GM11168 (cell line): ENCODE measurements around the gene SPHK2.

Experiments used
- in situ Hi-C: fragments of 300-500 bp; cut with MboI; formaldehyde crosslinking; loops from one replicate; pipeline ENCODE4 v1.12.0; 2022; ENCODE audit warnings: low sequenced_read_pairs; ENCODE audit not compliant: unreplicated experiment

The SPHK2 gene

DNA sequence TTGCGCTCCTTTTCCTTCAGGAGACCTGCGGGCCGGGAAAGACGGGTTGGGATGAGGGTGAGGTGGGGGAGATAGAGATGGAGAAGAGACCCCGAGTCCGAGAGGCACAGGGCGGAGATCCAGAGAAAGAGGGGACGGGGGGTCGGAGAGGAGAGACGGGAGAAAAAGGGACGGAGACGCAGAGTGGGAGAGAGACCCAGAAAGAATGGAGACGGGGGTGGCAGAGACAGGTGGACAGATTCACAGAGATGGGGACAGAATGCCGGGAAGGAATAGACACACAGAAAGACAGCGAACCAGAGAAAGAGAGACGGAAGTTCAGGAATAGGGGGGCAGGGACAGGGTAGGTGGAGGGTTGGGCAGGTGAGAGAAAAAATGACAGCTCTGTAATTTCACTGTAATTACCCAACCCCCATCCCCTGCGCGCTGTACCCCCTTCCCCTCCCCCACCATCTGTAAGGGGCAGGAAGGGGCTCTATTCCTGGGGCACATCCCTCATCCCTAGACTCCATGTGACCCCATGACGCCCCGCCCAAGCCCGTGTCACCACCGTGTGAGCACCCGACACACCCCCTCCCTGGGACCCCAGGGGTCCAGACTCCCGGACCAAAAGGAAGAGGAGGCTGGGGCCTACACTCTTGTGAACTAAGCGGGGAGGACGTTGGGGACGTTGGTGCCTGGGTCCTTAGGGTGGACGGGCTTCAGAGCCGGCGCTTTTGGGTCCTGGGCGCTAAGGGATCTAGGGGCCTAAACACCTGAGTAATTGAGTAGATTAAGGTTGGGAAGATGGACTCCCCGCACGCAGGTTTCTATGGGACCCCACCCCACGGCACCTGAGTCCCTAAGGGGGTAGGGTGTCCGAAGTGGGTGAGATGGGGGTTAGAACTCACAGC lies 16.9 kb downstream of the SPHK2 start:
- in situ Hi-C loops, result no loop called here

DNA sequence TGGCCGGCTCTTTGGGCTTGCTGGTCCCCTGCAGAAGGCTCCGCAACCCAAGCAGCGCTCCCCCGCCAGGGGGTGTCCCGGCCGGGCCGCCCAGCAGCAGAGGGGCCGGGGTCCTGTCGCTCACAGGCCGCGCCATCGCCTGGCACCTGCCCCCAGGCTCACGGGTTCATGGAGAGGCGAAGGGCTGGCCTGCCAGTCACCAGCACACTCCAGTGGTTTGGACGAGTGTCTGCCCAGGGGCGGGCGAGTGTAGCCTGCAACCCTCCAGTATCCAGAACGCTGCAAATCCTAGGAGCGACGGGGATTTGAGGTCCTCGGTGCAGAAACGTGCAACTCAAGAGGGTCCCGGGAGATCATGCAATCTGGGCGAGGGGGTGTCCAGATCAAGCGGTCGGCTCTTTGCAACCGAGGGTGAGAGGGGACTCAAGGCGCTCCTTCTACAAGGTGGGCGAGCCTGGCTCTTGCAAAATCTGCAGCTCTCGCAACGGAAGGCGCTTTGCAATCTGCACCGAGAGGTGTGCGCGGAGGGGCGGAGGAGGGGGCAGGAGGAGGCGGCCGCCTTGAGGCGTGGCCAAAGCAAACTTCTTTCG lies 17.6 kb downstream of the SPHK2 start, which contains the start of gene DBP:
DBP (minus strand) TSS at position 521 of the 590 bp plus-strand sequence; CDS start at position 136, 385 bp downstream.
- in situ Hi-C loops, result no loop called here

DNA sequence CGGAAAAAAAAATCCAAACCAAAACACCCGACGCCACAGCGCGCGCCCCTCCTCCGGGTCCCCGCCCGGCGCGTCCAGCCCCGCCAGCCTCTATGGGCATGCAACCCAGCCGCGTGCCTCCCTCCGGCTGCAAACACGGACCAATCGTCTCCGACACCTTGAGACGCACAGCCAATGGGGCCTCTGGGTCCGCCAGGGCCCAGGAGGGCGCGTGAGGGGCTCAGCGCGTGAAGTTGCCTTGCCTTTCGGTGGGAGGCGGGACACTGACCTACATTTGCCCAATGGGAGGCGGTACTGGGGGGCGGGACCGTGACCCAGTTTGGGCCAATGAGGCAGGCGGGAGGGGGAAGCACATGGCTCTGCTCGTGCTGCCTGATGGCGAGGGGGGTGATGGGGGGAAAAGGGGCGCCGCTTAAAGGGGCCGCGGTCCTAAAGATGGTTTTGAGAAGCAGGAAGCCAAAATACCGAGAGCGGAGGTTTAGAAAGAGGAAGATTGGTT lies 18.2 kb downstream of the SPHK2 start:
- in situ Hi-C loops, result no loop called here

DNA sequence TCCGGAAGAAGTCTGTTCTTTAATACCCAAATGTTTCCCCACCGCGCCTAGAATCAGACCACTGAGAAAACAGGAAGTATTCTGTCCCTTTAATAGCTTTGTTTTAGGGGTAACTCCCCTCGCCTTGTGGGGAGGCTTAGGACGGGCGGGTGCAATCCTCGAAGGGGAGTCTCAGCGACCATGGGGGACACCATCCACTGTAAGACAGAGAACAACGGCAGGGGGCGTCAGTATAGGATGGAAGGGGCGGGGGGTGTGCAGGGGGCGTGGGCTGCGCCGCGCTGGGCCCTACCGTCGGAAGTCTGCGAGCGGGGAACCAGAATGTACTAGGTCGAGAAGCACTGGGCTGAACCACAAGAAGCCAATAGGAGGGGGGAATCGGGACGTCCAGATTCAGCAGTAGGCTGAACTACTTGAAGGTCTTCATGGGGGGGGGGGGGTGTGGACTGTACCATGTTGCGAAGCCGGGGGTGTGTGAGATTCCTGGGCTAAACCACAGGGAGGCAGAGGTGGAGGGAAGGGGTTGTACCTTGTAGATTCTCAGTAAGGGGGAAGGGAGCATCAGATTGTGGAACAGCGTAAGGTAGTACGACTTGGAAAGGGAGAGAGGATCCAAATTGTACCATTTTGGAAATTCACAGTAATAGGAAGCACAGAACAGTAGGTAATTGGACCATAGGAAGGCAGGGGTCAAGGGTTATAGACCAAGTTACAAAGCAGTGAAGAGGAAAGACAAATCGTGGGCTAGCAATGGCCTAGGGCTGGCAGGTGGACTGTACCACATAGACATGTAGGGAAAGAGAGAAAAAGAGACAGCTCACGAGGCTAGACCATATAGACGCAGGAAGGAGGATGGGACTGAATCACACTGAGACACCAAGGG lies 18.9 kb downstream of the SPHK2 start:
- in situ Hi-C loops, result no loop called here

DNA sequence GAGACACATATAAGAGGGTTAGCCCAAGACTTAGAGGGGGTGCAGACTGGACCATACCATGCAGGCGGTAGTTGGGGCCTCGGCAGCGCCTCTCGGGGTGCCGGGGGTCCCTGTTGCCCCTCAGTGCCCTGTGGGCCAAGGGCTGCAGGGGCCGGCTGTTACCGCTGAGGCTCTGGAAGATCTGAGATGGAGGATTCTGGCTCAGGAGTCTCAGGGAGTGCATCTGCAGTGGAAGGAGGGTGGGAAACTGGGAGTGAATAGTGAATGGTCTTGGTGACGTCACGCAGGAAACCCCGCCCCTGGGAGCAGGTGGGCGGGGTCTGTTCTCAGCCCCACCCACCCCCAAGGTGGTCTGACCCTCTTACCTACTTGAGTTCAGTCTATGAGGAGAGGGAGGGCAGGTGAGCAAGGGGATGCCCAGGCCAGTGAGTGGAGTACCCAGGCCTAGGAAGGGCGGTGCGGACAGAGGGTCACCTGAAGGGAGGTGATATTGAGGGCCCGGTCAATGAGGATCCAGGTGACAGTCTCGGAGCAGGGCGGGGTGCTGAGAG lies 19.6 kb downstream of the SPHK2 start:
- in situ Hi-C loops, result no loop called here

DNA sequence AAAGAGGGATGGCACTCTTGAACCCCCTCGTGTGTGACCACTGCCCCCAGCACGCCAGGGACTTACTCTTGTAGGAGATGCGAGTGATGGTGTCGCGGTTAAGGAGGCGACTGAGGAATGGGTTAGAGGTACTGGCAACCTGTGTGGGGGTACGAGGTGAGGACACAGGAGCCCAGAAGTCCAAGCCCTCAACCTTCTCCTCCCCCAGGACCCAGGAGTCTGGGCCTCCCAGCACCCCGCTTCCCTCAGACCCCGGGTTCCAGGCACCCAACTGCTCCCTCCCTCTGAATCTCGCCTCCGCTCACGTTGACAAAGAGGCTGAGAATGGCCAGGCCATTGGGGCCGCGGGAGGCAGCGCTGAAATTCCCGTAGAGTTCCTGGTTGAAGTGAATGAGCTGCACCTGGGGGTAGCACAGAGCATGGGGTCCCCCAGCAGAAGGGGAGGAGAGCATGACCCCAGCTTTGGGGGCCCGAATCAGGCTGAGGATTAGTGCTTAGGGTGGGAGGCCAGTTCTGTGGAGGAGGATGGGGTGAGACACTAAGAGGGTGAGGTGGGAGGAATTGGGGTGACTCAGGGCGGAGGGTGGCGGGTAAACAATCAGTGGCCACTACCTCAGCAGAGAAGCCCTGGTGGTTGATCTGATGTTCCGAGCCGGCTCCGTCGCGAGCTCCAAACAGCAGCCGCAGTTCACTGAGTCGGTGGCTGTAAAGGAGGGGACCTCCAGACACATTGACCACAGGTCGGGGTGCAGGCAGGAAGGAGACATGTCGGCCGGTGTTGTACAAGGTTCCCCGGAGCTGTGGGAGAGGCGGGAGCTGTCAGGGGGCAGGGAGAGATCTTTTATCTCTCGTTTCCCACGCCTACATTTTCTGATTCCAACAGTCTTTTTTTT lies 20.4 kb downstream of the SPHK2 start:
- in situ Hi-C loops, result no loop called here

DNA sequence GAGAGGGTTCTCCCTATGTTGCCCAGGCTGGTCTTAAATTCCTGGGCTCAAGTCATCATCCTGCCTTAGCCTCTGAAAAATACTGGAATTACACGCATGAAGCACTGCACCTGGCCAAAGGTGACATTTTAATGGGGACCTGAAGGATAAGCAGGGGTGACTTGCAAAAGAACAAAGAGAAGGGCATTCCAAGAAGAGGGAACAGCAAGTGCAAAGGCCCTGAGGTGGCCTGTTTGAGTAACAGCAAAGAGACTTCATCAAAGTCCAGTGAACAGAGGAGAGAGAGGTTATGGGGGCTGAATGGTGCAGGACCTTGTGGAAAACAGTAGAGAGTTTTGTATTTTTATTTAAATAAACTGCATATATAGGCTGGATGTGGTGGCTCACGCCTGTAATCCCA lies 22.5 kb downstream of the SPHK2 start:
- in situ Hi-C loops, result no loop called here

DNA sequence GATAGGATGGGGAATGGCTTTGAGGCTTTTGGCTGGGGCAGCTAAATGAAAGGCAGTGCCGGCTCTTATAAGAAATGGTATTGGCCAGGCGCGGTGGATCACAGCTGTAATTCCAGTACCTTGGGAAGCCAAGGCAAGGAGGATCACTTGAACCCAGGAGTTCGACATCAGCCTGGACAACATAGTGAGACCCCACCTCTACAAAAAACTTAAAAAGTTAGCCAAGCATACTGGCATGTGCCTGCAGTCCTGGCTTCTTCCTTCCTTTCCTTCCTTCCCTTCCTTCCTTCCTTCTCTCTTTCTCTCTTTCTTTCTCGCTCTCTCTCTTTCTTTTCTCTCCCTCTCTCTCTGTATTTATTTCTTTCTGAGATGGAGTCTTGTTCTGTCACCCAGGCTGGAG lies 23.6 kb downstream of the SPHK2 start:
- in situ Hi-C loops, result no loop called here

DNA sequence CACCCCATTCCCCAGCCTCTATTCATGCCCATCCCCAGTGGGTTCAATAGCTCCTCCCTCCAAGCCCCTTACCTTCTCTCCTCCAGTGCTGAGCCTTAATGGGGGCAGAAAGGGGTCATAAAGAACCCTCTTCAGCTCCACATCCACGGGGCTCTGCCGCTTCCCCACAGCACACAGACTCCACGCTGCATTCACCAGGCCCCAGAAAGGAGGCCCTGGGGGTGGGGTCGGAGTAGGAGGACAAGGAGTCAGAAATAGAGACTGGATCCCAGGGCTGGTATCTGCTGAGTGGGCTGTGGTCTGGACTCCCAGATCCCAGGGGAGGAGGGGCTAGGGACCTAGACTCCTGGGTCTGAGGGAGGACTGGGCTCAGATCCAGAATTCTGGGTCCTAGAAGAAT lies 25.0 kb downstream of the SPHK2 start:
- in situ Hi-C loops, result no loop called here

DNA sequence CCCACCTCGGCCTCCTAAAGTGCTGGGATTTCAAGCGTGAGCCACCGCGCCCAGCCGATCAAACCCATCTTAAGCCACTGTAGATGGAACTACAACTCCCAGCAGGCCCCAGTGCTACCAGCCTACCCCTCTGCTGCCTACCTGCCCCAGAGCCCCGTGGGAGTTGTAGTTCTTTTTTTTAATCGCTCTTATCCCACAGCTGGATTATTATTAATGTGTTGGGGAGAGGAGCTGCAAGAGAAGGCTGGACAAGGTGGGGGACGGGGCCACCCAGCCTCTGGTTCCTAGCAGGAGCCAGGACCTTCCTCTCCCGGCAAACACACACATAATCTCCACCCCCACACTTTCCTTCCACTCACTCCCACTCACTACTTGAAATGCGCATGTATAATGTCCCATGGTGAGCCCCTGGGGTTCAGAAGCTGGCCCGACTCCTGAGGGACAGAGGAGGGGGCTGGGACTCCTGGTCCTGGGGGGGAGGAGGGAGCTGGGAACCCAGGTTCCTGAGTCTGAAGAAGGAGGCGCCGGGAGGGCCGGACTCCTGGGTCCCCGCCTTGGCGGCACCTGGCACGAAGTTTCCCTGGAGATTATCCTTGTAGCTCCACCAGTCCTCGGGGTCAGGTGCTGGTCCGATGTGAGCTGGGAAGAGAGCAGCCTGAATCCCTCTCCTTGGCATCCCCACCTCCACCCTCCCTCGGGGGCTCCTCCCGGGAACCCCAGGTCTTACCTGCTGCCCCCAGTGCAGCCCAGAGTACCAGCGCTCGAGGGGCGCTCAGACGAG lies 25.7 kb downstream of the SPHK2 start:
- in situ Hi-C loops, result no loop called here

DNA sequence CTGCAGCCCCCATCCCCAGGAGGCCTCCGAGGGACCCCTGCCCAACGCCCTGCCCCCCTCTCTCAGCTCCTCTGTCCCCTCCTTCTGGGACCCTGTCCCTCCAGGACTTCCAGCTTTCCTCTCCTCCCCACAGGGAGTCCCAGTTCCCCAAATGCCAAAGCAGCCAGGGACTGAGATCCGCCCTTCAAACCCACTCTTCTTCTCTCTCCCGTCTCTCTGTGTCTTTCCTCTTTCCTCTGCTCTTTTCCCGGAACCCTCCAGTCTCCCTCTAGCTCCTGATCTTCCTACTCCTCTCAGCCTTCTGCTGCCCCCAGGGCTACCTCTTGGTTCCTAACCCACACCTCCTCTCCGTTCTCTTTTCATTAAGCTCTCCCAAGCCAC lies 26.3 kb downstream of the SPHK2 start:
- in situ Hi-C loops, result no loop called here

DNA sequence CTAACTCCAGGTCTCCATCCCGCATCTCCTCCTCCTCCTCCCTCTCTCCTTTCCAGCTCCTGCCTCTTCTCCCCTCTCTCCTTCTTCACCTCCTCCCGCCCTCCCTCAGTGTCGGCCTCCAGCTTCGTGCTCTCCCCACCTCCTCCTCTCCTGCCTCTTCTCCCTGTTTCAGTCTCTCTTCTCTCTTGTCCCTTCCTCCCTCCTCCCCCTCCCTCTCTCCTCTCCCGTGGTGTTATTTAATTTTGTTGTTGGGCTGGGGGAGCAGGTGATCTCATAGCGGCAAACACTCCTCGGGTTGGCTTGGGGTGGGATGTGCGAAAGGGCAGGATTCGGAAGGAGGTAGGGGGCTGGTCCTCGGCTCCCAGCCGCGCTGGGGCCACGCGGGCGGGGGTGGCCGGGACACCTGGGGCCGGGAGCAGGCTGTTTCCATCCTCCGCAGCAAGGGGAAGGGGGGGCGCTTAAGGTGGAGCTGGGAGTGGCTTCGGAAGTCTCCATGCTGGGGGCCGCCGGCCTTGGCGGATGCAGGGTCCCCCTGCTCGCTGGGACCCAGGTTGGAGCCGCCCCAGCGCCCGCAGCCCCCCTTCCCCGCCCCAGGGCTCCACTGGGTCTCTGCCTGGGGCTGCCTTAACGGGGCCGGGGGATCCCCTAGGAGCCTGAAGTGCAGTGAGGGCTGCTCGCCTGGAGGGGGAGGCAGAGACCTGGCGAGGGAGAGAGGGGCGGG lies 26.9 kb downstream of the SPHK2 start, which contains the start of gene CA11:
CA11 (minus strand) TSS at position 187 of the 721 bp plus-strand sequence. CDS start 555 bp downstream, outside the sequence.
- in situ Hi-C loops, result no loop called here

DNA sequence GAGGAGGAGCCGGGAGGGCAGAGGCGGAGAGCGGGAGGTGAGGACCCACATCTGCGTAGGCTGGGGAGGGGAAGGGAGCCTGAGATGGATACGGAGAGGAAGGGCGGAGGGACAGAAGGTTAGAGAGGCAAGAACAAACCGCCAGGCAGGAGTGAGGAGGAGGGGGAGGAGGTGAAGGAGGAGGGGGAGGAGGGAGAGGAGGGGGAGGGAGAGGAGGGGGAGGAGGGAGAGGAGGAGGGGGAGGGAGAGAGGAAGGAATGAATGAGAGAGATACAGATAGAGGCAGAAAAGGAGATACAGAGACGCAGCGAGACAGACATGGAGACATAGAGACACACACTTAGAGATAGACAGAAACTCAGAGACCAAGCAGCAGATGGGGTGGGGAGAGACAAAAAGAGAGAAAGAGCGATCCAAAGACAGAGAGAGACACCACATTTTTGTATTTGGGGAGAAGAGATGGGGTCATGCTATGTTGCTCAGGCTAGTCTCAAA lies 27.5 kb downstream of the SPHK2 start:
- in situ Hi-C loops, result no loop called here

DNA sequence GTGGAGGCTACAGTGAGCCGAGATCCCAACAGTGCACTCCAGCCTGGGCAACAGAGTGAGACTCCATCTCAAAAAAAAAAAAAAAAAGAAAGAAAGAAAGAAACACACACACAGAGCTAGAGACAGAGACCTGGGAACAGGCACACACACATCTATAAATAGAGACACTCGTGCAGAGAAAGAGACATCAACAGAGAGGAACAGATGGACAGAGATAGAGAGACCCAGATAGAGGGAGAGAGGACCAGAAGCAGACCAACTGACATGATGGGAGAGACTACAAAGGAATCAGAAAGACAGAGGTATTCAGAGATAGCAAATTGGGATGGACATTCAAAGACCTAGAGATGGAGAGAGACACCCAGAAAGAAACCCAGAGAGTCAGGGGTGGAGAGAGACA lies 28.8 kb downstream of the SPHK2 start:
- in situ Hi-C loops, result no loop called here

DNA sequence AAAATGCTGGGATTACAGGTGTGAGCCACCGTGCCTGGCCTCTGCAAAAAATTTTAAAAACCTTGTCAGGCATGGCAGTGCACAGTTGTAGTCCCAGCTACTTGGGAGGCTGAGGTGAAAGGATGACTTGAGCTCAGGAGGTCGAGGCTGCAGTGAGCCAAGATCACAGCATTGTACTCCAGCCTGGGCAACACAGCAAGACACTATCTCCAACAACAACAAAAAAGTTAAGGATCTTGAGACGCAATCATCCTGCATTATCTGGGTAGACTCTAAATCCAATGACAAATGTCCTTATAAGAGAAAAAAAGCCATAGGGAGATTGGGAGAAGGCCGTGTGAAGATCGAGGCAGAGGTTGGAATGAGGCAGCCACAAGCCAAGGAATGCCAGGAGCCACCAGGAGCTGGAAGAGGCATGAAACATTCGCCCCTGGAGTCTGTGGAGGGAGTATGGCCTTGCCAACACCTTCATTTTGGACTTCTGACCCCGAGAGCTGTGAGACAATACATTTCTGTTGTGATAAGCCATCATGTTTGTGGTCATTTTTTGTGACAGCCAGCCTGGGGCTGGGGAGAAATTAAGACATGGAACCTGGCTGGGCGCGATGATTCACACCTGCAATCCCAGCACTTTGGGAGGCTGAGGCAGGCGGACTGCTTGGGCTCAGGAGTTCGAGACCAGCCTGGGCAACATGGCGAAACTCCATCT lies 31.8 kb downstream of the SPHK2 start:
- in situ Hi-C loops, result no loop called here

DNA sequence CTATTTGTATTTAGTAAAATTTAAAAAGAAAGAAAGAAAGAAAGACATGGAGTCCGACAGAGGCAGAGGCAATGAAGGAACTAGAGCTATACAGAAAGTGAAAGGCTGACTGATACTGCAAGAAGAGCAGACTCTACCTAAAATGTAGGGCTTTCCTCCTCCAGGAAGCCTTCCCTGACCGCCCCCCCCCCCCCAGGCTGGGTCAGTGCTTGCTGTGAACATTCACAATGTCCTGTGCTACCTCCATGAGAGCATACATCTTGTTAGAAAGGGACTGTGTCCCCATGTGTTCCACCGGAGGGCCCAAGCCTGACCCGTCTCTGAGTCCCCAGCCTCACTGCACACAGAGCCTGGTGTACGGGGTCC lies 32.4 kb downstream of the SPHK2 start:
- in situ Hi-C loops, result no loop called here
